ENCODE data around the gene KCNH1. TPM values are rescaled to one million over a fixed set of nuclear protein-coding genes. Genes with fewer than 3 reads are reported as not detected.

Gene KCNH1
- total RNA-seq, 2 donors from 2014 or later: 0.68 to 1.2 TPM

GRCh38 chr1:210657806-210658205 is 476.1 kb downstream of the KCNH1 start:
- 83% methylated on average over 6 of the region's 6 CpGs for WGBS
- Histone ChIP-seq H3K27ac (no peak overlapping the region), H3K27me3 (replicated peaks; ENCODE audit: insufficient read depth) (no peaks in the 10 kb centered on the region), H3K4me3 (no peak overlapping the region), H3K9me3 (no peaks in the 10 kb centered on the region), H3K4me1 (replicated peaks) (no peaks in the 10 kb centered on the region), H3K36me3 (no peaks in the 10 kb centered on the region)
- intact Hi-C loops (cut with DNase I): no loop called here
- DNase-seq (ENCODE audit: low spot score): no peak
- no peak for TF ChIP-seq POLR2AphosphoS5 (IDR thresholded peaks at IDR 0.05)
- no peak for TF ChIP-seq POLR2A (IDR thresholded peaks at IDR 0.05)
- no peak for TF ChIP-seq CTCF (IDR thresholded peaks at IDR 0.05)

GRCh38 chr1:210655511-210655910 is 478.4 kb downstream of the KCNH1 start:
- Histone ChIP-seq H3K9me3 (no peaks in the 10 kb centered on the region), H3K4me3 (no peak overlapping the region), H3K4me1 (replicated peaks) (no peaks in the 10 kb centered on the region), H3K27me3 (replicated peaks; ENCODE audit: insufficient read depth) (no peaks in the 10 kb centered on the region), H3K36me3 (no peaks in the 10 kb centered on the region), H3K27ac (no peak overlapping the region)
- WGBS: 75% methylated on average over 7 of the region's 7 CpGs
- intact Hi-C loops (cut with DNase I): no loop called here
- no peak for DNase-seq (ENCODE audit: low spot score)
- TF ChIP-seq CTCF (IDR thresholded peaks at IDR 0.05): no peak

DNA sequence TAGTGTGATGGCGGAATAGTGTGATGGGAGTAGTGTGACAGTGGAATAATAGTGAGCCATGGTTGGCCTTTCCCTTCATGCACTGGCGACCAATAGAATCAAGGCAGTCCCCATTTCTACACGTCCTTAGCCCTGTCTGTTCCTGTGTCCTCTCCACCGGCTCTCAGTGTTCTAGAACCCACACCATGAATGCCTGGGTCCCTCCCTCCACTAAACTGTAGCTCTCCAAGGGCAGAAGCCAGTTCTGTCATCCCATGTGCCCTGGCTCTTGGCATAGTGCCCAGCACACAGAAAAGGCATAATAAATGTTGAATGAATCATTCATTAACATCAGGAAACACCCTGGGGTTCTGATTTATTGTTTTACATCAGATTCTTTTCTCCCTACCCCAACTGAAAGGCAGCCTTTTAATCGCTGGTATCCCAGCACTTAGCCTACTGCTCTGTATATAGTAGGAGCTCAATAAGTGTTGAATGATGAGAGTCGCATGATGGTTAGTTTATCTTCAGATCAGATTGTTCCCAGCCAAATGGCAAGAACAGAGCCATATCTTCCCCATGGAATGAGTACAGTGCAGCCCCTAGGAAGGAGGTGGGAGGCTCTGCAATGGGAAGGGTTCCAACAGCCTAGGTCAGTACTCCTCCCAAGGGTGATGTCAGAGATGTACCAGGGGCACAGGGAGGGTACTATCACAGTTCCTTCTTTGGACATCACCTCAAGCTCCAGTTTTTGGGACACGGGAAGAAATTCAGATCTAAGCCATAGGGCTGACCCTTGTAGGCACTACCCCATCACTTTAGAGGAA is 479.6 kb downstream of the KCNH1 start:
- 84% methylated on average over 7 of the region's 7 CpGs for WGBS
- Histone ChIP-seq H3K27me3 (replicated peaks; ENCODE audit: insufficient read depth) (no peaks in the 10 kb centered on the region), H3K27ac (no peak overlapping the region), H3K36me3 (no peaks in the 10 kb centered on the region), H3K9me3 (no peaks in the 10 kb centered on the region), H3K4me1 (replicated peaks) (no peaks in the 10 kb centered on the region), H3K4me3 (no peak overlapping the region)
- intact Hi-C loops (cut with DNase I): no loop called here
- TF ChIP-seq CTCF (IDR thresholded peaks at IDR 0.05): no peak
- no peak for TF ChIP-seq POLR2A (IDR thresholded peaks at IDR 0.05)
- no peak for TF ChIP-seq POLR2AphosphoS5 (IDR thresholded peaks at IDR 0.05)
- DNase-seq (ENCODE audit: low spot score): no peak

DNA sequence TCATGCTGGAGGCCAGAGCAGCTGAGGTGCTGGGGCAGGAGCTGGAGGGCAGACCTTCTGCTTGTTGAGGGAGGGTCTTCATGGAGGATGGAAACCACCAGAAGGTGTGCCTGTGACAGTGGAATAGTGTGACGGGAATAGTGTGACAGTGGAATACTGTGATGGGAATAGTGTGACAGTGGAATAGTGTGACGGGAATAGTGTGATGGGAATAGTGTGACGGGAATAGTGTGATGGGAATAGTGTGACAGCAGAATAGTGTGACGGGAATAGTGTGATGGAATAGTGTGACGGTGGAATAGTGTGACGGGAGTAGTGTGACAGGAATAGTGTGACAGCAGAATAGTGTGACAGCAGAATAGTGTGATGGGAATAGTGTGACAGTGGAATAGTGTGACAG is 480.2 kb downstream of the KCNH1 start:
- no peaks in the 10 kb centered on the region for H3K9me3 ChIP-seq
- no peaks in the 10 kb centered on the region for H3K4me1 ChIP-seq (replicated peaks)
- no peaks in the 10 kb centered on the region for H3K27me3 ChIP-seq (replicated peaks; ENCODE audit: insufficient read depth)
- WGBS: 46% methylated on average over 6 of the region's 6 CpGs
- no peak overlapping the region for H3K4me3 ChIP-seq
- intact Hi-C loops (cut with DNase I): no loop called here
- TF ChIP-seq POLR2A (IDR thresholded peaks at IDR 0.05) (no peak), CTCF (IDR thresholded peaks at IDR 0.05) (no peak), POLR2AphosphoS5 (IDR thresholded peaks at IDR 0.05) (no peak)
- H3K36me3 ChIP-seq: no peaks in the 10 kb centered on the region
- no peak for DNase-seq (ENCODE audit: low spot score)
- no peak overlapping the region for H3K27ac ChIP-seq

GRCh38 chr1:210652329-210652954 is 481.5 kb downstream of the KCNH1 start:
- H3K4me1 ChIP-seq (replicated peaks): no peaks in the 10 kb centered on the region
- H3K27me3 ChIP-seq (replicated peaks; ENCODE audit: insufficient read depth): no peaks in the 10 kb centered on the region
- no peak for DNase-seq (ENCODE audit: low spot score)
- H3K27ac ChIP-seq: no peak overlapping the region
- no peak for TF ChIP-seq POLR2A (IDR thresholded peaks at IDR 0.05)
- TF ChIP-seq POLR2AphosphoS5 (IDR thresholded peaks at IDR 0.05): no peak
- no peak for TF ChIP-seq CTCF (IDR thresholded peaks at IDR 0.05)
- no peak overlapping the region for H3K4me3 ChIP-seq
- no peaks in the 10 kb centered on the region for H3K9me3 ChIP-seq
- intact Hi-C loops (cut with DNase I): no loop called here
- H3K36me3 ChIP-seq: no peaks in the 10 kb centered on the region
- WGBS: 79% methylated on average over 7 of the region's 7 CpGs

Data from prostate gland (tissue), 2 donors.